Measurements from ENCODE around the gene RNF186.
A peak's percentile ranks its signal among the peaks of the same experiment; 100 is the strongest.

RNF186 gene

GRCh38 chr1:19831441-19831840 is 16.4 kb upstream of the RNF186 start:
- TF ChIP-seq CTCF (IDR thresholded peaks at IDR 0.05; ENCODE audit: low read depth, low read length) (no peak), MYC (IDR thresholded peaks at IDR 0.05; ENCODE audit: low read depth, low read length) (no peak), POLR2A (IDR thresholded peaks at IDR 0.05; ENCODE audit: extremely low read depth, insufficient read length) (no peak)
- TF ChIP-seq, protein P1, sequence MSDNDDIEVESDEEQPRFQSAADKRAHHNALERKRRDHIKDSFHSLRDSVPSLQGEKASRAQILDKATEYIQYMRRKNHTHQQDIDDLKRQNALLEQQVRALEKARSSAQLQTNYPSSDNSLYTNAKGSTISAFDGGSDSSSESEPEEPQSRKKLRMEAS (IDR thresholded peaks at IDR 0.05; ENCODE audit: low read depth, low read length) = no peak
- H3K4me3 ChIP-seq (ENCODE audit: low read depth, low read length) = no peak overlapping the region
- DNase-seq (ENCODE audit: low read depth) = no peak

DNA sequence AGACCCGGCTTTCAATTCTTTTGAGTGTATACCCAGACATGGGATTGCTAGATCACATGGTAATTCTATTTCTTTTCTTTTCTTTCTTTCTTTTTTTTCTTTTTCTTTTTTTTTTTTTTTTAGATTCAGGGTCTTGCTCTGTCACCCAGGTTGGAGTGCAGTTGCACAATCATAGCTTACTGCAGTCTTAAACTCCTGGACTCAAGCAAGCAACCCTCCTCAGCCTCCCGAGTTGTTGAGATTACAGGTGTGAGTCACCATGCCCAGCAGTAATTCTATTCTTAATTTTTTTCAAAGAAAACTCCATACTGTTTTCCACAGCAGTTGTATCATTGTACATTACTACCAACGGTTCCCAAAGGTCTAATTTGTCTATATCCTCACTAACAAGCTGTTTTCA is 13.5 kb upstream of the RNF186 start:
- no peak for DNase-seq (ENCODE audit: low read depth)
- TF ChIP-seq CTCF (IDR thresholded peaks at IDR 0.05; ENCODE audit: low read depth, low read length) (no peak), POLR2A (IDR thresholded peaks at IDR 0.05; ENCODE audit: extremely low read depth, insufficient read length) (no peak), MYC (IDR thresholded peaks at IDR 0.05; ENCODE audit: low read depth, low read length) (no peak)
- TF ChIP-seq, protein P1 (IDR thresholded peaks at IDR 0.05; ENCODE audit: low read depth, low read length) = no peak

DNA sequence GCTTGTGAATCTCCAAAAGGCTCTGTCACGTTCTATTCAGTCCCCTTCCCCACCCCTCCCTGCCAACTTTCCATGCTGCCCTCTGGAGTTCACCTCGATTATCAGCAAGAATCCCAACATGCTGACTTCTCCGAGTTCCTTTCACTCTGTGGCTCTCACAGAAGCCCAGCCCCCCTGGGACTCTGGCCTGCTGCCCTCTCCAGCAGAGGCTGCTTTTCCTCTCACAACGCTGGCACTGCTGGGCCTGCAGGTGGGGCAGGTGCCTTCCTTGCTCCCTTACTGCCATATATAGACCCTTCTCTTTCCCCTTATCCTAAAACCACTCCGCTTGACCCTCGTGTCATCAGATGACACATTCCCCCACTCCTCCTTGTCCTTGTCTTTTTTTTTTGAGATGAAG is 10.2 kb upstream of the RNF186 start:
- TF ChIP-seq, protein P1 (IDR thresholded peaks at IDR 0.05; ENCODE audit: low read depth, low read length) = no peak
- TF ChIP-seq CTCF (IDR thresholded peaks at IDR 0.05; ENCODE audit: low read depth, low read length) = peak; percentile 2
- no peak for DNase-seq (ENCODE audit: low read depth)
- no peak overlapping the region for H3K4me3 ChIP-seq (ENCODE audit: low read depth, low read length)

More for the DNA sequence above, 13.5 kb upstream of the RNF186 start:
- no peak overlapping the region for H3K4me3 ChIP-seq (ENCODE audit: low read depth, low read length)

DNA sequence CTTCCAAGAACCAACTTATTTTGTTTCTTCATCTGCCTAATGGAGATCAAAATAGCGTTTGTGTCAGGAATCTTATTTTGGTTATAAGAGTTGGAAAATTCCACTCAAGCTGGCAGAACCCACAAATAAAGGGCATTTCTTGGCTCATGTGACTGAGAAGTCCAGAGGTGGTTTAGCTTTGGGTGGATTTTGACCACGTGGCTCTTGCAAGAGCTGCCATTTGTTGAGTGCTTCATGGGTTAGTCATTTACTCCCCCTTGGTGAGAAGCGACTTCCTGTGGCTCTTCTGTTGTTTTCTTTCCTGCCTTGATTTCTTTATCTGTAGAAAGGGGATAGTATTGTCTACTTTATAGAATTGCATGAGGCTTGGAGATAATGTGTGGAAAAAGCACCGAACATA is 9.5 kb upstream of the RNF186 start:
- no peak for DNase-seq (ENCODE audit: low read depth)
- H3K4me3 ChIP-seq (ENCODE audit: low read depth, low read length) = no peak overlapping the region
- TF ChIP-seq, protein P1 (IDR thresholded peaks at IDR 0.05; ENCODE audit: low read depth, low read length) = no peak
- TF ChIP-seq CTCF (IDR thresholded peaks at IDR 0.05; ENCODE audit: low read depth, low read length) (no peak), POLR2A (IDR thresholded peaks at IDR 0.05; ENCODE audit: extremely low read depth, insufficient read length) (no peak), MYC (IDR thresholded peaks at IDR 0.05; ENCODE audit: low read depth, low read length) (no peak)

- no peak overlapping the region for H3K4me3 ChIP-seq (ENCODE audit: low read depth, low read length)
- TF ChIP-seq, protein P1 (IDR thresholded peaks at IDR 0.05; ENCODE audit: low read depth, low read length) = no peak
- no peak for TF ChIP-seq MYC (IDR thresholded peaks at IDR 0.05; ENCODE audit: low read depth, low read length)
- no peak for TF ChIP-seq CTCF (IDR thresholded peaks at IDR 0.05; ENCODE audit: low read depth, low read length)
- TF ChIP-seq POLR2A (IDR thresholded peaks at IDR 0.05; ENCODE audit: extremely low read depth, insufficient read length) = no peak
- DNase-seq (ENCODE audit: low read depth) = no peak
Measured at GRCh38 chr1:19824036-19824435, 9.0 kb upstream of the RNF186 start.

DNA sequence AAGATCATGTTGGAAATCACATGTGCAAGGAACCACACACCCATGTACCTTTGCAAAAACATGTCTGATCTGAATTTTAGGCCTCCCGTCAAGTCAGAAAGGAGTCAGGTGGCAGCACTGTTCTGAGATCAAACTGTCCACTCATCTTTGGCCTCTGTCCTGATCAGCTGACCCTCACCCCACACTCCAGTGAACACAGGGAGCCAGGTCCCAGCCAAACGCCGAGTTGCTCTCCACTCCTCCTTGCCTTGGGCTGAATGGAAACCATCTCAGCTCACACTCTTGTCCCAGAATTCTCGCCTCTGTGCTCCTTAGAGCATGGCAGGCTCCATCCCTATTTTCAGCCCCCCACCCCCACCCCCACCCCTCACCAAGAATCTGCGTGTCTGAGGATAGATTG is 4.6 kb upstream of the RNF186 start:
- DNase-seq (ENCODE audit: low read depth) = no peak
- no peak overlapping the region for H3K4me3 ChIP-seq (ENCODE audit: low read depth, low read length)
- TF ChIP-seq, protein P1 (IDR thresholded peaks at IDR 0.05; ENCODE audit: low read depth, low read length) = no peak
- TF ChIP-seq POLR2A (IDR thresholded peaks at IDR 0.05; ENCODE audit: extremely low read depth, insufficient read length) = no peak
- TF ChIP-seq CTCF (IDR thresholded peaks at IDR 0.05; ENCODE audit: low read depth, low read length) = no peak
- TF ChIP-seq MYC (IDR thresholded peaks at IDR 0.05; ENCODE audit: low read depth, low read length) = no peak
